NCI-H2081 (cell line): ENCODE results near the gene SOHLH1.
"Not testable (repeated sequence)": the region's sequence is repeated elsewhere in the genome, so short reads cannot be mapped to it uniquely, and the experiment has no call there.

Source experiments
- DNase-seq, 2 experiments: peaks; one replicate each; lab custom pipeline; 2025; lab: John Stamatoyannopoulos, UW

The SOHLH1 gene

GRCh38 chr9:135678236-135679017 is 20.9 kb downstream of the SOHLH1 start:
- DNase-seq, result no peak

DNA sequence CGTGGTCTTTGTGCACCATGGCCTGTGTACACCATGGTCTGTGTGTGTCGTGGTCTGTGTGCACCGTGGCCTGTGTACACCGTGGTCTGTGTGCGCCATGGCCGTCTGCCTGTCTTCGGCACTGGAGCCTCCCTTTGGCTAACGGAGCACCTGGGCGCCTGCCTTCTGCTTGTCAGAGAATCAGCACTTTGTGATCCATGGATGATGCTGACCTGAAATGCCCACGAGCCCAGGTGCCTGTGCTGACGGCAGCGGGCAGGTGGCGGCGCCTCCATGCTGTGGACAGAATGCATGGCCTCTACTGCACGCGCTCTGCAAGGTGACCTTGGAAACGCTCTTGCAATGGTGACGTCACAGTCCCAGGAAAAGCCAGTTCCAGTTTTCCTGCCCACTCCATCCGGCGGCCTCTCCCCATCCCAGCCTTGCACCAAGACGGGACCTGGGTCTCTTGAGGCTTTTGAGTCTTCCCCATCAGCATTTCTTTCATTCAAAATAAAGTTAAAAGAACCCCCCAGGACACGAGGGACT is 21.6 kb downstream of the SOHLH1 start:
- DNase-seq, result no peak

GRCh38 chr9:135676891-135677290 is 22.4 kb downstream of the SOHLH1 start:
- DNase-seq, result no peak

DNA sequence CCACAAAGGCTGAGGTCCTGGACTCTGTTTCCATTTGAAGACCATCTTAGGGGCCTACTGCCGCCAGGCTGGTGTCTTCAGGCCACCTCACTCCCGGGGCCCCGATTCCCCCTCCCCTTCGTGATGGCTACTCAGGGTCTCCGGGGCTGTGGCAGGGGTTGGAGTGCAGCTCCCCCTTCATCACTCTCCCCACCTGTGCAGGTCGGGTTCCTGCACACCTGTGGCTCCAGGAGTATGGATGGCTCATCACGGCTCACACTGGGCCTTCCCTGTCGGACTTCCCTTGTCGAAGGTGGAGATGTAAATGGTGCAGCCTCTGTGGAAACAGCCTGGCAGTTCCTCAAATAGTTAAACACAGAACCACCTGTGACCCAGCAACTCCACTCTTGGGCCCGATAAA is 24.3 kb downstream of the SOHLH1 start:
- DNase-seq, result no peak

DNA sequence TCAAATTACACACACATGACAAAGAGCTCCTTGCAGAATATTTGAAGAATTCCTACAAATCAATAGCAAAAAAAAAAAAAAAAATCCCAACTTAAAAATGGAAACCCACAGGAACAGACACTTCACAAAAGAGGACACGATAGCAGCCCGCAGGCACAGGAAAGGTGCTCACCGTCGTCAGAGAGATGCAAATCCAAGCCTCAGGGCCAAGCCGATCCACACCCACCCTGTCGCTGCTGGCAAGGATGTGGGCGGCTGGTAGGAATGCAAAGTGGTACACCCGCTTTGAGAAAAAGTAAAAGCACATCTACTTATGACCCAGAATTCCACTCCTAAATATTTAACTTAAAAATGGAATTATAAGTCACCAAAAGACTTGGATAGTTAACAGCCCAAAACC is 25.3 kb downstream of the SOHLH1 start:
- no peak for DNase-seq

DNA sequence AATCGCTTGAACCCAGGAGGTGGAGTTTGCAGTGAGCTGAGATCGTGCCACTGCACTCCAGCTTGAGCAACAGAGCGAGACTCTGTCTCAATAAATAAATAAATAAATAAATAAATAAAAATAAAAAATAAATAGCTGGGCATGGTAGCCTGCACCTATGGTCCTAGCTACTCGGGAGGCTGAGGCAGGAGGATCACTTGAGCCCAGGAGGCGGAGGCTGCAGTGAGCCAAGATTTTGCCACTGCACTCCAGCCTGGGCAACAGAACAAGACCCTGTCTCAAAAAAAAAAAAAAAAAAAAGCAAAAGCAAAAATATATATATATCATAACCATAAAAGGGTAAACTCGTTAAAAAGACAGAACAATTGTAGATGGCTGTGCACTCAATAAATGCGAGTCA is 26.5 kb downstream of the SOHLH1 start:
- DNase-seq, result not testable (repeated sequence)

DNA sequence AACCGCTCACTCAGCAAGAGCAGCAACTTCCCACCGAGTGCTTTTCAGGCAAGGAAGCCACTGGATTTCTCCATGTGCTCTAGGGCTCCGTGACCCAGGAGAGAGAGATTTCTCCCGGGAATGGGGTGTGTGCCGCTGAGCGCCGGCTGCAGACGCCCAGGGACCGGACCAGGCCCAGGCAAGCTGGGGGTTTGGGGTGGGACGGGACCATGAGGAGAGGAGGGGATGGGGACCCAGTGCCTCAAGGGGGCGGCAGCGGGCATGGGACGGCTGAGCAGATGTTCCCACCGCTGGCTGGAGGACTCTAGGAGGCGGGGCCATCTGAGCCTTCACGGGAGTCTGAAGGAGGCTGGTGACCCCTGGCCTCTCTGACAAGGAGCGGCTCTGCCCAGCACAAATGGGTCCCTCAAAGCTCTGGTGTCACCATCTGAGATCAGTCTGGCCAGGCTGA is 27.7 kb downstream of the SOHLH1 start:
- DNase-seq, result no peak

DNA sequence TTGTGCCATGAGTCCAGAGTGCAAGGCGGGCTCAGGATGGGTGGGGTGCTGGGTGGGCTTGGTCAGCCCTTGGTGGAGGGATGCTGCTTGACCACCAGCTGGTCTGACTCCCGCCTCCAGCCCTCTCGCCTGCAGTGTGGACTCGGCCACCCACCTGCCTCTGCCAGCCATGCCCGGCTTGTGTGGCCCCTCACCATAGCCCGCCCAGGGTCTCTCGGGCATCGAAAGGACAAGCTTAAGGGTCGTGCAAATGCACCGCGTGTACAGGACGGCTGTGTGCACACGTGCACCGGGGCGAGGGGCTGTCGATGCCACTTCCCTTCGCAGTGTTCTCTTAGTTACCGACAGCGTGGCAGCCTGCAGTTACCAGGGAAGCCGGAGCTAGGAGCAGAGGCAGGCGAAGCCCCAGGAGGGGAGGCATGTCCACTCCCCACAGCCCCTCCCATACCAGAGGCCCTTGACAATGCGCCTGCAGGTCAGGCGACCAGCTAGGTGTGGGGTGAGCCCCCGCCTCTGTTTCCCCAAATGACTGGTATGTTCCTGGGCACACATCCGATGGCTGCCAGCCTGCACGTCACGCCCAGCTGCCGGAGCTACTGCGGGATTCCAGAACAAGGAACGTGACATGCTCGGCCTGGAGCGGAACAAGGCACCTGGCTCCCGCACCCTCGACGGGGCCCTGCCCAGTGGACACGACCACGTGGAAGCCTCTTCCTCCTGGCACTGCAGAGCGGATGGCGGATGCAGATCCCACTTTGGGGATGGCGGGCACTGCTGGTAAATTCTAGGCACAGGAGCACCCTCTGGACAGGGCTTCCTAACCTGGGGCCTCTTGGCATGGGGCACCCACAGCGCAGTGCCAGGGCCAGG is 28.3 kb downstream of the SOHLH1 start:
- no peak for DNase-seq

- DNase-seq, result no peak
Observed at GRCh38 chr9:135669616-135670285, 29.5 kb downstream of the SOHLH1 start.

DNA sequence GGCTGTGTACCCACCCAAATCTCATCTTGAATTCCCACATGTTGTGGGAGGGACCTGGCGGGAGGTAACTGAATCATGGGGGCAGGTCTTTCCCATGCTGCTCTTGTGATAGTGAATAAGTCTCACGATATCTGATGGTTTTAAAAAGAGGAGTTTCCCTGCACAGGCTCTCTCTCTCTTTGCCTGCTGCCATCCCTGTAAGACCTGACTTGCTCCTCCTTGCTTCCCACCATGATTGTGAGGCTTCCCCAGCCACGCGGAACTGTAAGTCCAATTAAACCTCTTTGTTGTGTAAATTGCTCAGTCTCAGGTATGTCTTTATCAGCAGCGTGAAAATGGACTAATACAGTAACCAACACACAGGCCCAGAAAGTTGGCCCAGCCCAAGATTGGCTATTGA is 30.3 kb downstream of the SOHLH1 start:
- not testable (repeated sequence) for DNase-seq

- DNase-seq, result no peak
Observed at GRCh38 chr9:135667463-135668001, 31.7 kb downstream of the SOHLH1 start.

DNA sequence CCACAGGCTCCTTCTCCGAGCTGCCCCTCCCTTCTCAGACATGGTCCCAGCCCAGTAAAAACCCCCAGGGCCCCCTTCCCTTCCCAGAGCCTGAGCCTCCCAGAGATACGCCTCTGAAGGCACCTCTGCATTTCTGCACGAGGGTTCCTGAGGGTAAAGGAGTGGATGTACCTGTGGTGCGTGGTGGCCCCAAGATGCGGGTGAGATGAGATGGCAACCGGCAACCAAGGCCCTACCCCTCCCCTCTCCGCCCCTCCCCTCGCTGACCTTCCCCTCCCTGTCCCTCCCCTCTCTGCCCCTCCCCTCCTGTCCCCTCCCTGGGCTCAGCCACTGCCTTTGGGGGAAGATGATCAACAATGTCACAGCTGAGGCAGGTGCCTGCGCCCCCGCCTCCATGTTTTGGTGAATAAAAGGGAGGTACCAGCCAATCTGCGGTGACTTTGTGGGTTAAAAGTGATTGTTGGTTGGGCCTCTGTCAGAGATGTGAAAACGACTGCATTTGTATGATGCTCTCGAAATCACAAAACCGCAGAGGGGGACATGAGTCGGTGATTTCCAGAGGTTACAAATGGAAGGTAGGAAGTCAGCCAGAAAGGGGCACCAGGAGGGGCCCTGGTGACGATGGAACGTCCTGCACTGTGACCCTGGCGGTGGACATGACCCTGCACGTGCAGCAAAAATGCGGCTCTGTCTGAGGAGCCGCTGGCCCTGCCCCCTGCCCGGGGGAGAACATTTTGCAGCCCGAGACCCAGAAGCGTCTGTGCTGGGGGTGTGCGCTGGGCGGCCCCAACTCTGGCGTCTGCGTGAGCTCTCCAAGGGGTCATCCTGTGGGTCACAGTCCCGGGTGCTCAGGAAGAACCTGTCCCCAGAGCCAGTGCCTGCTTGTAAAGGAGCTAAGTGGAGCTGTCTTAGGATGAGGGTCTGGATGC is 32.5 kb downstream of the SOHLH1 start:
- DNase-seq, result no peak

- no peak for DNase-seq
Observed at GRCh38 chr9:135665795-135666189, 33.5 kb downstream of the SOHLH1 start.

DNA sequence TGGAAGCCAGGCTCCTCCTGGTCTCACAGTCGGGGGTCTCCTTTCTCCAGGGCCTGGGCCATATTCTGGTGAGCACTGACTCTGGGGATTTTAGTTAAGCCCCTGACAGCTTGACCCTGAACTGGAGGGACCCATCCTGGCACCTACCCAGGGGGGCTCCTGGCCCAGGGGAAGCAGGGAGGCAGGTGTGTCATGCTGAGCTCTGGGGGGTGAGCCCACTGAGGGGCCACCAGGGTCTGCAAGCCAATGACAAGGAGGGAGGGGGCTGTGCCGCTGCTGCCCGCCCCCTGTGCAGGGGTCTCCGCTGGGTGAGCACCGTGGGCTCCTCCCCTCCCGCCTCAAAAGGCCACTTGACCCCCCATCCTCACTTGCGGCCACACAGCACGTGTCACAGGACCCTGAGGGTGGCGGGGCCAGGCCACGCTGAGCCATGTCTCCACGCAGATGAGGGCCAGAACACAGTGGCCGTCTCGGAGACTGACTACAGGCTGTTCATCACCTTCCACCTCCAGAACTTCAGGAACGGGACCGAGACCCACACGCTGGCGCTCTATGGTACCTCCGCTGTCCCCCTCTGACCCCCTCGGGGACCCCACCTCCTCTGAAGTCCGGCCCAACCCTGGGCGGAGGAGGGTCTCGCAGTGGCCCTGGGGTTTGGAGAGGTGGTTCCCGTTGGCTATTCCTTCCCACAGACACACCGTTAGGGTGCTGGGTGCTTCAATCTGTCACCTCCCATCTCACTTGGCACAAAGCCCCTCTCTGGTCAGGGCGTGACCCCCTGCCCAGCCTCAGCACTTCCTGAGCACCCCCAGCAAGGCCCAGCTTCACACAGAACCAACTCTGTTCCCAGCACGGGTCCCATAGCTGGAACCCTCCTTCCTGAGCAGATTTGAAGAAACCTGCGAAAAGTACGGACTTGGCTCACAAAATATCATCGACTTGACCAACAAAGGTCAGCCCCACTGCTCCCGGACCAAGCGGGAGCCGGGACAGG is 34.2 kb downstream of the SOHLH1 start:
- DNase-seq, result no peak

DNA sequence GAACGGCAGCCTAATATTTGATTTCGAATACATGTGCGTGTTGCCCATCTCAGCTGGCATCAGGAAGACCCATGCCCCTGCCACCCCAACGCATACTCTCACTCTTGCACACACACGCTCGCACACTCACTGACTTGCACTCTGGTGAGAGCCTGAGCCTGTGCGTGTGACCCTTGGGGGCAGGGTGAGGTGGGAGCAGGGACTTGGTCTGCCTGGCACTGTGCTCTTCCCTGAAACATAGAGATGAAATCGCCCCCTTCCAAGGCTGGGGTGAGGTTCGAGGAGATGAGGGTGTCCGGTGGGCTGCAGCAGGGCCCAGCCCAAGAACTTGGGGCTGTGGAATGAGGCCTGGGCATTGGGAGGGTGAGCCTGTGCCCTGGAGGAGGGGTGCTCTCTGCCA is 35.0 kb downstream of the SOHLH1 start:
- DNase-seq, result no peak

DNA sequence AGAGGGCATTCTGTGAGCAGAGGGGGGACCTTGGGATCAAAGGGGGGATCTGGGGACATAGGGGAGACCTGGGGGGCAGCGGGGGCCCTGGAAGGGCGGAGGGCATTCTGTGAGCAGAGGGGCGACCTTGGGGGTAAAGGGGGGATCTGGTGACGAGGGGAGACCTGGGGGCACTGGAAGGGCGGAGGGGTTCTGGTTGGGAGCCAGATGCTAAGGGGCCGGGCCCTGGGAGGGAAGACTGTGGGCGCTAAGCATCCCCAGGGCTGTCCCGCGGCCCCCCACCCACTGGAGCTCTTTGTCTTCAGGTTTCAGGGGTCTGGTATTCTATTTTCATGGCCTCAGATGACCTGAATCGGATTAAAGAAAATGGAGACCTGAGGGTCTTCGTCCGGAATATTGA is 35.4 kb downstream of the SOHLH1 start:
- no peak for DNase-seq

DNA sequence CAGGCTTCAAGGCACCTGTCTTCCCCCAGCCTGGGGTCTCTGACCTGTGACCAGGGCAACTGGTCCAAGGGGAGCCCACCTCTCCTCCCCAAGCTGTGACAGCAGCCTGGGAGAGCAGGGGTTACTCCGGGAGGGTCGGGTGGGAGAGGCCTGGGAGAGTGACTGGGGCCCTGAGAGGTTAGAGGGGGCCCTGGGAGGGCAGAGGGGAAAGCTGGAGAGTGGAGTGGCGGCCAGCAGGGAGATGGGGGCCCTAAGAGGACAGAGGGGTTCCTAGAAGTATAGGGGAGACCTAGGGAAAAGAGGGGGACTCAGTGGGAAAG is 35.9 kb downstream of the SOHLH1 start:
- no peak for DNase-seq

DNA sequence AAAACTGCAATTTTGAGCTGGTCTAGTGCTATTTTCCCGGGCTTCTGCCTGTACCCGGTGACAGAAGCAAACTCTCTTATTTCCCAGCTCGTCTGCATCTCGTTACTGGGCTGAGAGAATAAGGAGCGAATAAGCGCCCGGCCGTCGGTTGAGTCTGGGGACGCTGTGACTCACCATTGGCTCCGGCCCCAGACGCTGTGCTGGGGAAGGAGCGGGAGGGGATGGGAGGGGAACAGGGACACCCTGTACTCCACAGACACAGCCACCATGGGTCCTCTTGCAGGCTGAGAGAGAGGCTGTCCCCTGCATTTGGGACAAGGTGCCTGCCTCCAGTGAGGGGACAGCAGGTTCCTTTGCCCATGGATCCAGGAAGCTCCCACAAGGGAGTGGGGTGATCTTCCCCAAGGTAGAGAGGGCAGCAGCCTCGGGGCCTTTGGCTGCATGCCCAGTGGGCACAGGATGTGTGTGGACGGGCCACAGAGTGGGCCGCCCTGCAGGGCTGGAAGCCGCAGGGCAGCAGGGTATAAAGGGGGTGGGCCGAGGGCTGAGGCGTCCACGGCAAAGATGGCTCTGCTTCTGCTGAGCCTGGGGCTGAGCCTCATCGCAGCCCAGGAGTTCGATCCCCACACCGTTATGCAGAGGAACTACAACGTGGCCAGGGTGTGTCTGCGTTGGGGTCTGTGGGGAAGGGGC is 36.4 kb downstream of the SOHLH1 start, which contains the start of gene LCN9:
Gene LCN9 (plus strand): TSS at position 552 of the 693 bp plus-strand sequence. CDS start 13 bp downstream, at position 565.
- no peak for DNase-seq
